ENCODE results near the gene C5orf15. TPM values are rescaled to one million over a fixed set of nuclear protein-coding genes. Genes with fewer than 3 reads are reported as not detected.

C5orf15 gene
- total RNA-seq, 1 donor from 2014 or later, result 27.2 TPM

DNA sequence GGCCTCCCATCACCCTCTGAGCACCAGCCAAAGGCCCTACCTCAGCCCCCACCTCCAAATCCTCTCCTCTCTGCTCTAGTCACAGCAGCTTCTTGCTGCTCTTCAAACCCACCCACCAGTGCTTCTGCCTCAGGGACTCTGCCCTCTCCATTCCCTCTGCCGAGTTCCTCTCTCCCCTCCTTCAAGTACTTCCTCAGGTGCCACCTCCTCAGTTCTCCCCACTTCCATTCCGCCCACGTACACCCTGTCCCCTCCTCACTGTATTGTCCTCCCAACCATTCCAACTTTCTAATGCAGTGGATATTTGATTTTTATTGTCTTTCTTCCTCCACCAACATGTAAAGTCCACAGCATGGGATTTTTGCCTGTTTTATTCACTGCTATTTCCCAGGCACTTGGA is 43.2 kb downstream of the C5orf15 start:
- DNase-seq (ENCODE audit: low read depth, low spot score), result no peak

DNA sequence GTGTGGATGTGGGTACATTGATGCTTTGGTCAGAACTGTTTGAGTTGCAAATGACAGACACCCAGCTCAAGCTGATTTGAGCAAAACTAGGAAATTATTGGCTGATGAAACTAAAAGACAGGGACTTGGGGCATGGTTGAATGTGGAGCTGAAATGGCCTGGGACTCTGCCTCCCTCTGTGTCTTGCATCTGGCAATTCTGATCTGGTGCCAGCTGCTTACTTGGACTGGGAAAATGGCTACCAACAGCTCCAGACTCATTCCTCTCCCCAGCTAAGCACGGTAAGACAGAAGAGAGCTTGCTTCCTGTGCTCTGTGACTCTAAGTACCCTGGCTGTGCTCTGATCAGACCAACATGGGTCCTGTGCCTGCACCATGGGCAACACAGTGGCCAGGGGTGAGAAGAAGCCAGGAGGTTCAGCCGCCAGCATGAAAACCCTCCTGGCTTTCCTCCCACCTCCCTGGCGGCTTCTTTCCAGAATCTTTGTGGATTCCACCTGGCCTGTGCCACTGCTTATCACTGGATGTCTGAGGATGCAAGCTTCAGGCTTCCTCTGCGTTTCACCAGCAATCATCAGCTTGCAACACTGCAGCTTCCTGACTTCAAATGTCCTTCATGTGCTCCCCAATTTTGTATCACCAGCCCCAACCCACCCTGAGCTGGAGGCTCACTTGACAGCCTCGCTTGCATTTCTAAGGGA is 44.1 kb downstream of the C5orf15 start:
- DNase-seq (ENCODE audit: low read depth, low spot score), result no peak

DNA sequence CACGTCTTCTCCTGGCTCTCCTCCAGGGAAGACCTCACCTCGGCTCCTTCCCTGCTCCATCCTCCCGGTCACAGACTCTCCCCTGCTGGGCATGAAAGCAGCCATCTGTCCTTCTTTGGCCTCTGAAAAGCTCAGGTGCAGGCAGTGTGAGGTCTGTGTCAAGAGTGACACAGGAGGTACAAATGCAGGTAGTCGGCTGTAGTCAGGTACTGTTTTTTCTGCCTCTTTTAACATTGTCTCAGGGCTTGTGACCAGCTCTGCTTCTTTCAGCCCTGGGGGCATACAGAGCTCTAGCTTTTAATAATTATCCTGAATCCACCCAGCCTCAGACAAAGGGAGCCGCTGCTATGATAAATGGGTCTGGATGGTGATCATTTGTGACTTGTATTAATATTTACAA is 46.4 kb downstream of the C5orf15 start:
- no peak for DNase-seq (ENCODE audit: low read depth, low spot score)

DNA sequence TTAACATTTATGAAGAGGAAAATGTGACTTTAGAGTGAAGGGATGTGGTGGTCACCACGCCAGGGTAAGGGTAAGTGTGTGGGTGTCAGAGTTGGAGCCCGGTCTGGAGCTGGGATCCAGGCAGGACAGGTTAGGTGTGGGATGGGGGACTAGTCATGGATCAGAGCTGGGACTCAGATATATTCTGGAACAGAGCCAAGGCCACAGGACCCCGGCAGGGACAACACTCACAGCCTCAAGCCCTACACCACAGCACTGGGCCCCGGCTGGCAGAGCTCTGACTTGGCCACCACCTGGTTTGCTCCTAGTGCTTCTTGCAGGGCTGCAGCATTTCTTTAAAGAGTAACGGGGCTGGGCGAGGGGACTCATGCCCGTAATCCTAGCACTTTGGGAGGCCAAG is 47.4 kb downstream of the C5orf15 start:
- no peak for DNase-seq (ENCODE audit: low read depth, low spot score)

DNA sequence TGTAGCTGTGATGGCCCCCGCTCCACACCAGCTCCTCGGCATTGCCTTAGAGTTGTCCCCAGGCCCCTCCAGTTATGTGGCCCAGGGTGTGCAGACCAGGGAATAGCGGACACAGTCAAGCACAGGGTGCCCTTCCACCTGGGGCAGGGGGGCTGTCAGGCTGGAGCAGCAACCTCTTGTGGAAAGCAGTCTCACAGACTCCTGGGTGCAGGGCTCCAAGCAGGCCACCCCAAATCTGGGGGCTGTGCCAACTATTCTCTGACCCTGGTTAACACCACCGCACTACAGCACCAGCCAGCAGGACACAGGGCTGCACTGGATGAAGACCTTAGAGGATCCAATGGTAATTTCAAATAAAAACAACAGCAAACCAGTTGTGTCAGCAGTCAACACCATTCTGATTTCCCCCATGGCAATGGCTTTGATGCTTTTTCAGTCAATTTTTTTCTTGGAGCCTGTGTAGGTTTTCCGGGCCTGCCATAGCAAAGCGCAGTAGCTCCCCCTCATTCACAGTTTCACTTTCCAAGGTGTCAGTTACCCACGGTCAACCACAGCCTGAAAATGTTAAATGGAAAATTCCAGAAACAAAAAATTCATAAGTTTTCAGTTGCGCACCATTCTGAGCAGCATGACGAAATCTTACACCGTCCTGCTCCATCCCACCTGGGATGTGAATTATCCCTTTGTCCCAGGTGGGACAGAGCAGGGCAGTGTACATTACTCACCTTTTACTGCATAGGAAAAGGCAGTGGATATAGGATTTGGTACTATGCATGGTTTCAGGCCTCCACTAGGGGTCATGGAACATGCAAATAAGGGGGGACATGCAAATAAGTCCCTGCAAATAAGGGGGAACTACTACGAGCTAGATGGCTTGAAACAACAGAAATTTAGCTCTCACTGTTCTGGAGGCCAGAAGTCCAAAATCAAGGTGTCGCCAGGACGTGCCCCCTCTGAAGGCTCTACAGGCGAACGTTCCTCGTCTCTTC is 49.0 kb downstream of the C5orf15 start:
- DNase-seq (ENCODE audit: low read depth, low spot score), result no peak

DNA sequence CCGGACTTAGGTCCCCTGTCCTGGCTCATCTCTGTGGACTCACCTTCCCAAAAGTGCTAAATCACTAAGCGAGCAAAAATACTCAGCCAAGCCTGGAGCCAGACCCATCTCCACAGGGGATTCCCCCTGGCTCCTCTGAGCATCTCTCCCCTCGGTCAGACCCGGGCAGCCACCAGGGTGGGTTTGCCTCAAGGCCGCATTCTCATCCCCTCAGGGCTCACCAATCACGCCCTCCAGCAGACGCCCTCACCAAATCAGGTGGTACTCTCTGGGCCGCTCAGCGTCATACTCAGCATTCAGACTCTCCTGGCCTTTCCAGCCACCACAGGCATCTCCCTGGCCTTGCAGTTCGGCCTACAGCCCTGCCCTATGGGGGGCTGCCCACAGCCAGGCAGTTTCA is 49.7 kb downstream of the C5orf15 start:
- DNase-seq (ENCODE audit: low read depth, low spot score), result no peak

DNA sequence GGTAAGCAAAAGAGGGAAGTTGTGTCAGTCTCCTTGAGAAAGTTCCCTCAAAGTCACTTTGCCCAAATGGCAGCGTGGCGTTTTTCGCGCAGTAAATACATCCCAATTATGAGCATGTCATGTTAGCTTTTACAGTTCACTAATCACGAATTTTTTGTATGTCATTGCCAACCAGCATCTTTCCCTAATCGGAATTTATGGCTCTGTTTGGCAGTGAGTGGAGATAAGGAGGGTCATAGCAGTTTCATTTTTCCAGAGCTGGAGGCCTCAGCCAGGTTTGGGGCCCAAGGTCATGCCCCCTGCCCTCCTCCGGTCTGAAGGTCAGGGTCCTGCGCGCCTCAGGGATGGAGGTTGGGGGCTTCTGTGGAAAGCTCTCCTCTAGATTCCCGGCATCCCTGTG is 50.1 kb downstream of the C5orf15 start:
- DNase-seq (ENCODE audit: low read depth, low spot score), result no peak

DNA sequence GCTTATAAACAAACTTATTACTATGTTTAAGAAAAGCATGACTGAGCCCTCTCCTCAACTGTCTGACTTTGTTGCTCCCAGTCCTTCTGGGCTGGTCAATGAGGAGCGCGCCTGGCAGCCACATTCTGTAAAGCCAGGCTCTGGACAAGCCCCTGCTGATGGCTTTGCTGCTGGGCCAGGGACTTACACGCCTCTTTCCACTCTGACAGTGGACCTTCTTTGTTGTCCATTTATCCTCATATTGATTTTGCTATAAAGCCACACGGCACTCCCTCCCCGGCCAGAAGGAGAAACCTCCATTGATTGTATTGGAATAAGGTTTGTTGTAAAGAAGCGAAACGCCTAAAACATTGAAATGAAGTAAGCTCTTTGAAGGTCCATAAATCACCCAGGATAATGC is 50.6 kb downstream of the C5orf15 start:
- DNase-seq (ENCODE audit: low read depth, low spot score), result no peak

DNA sequence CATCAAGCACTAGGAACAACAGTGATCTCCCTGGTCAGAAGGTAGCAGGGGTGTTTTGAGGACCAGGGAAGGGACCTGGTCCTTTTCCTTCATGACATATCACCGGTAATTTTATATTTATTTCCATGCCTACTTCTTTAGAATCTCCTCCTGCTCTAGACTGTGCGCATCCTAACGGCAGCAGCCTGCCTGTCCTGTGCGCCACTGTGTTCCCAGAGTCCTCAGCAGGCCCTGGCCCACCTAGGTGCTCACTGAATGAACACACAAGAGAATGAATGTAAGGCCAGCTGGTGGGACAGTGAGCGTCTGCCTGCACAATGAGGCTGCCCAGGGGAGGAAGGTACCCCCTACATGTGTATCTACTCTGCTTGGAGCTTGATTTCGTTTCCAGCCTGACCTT is 51.5 kb downstream of the C5orf15 start:
- DNase-seq (ENCODE audit: low read depth, low spot score), result no peak

DNA sequence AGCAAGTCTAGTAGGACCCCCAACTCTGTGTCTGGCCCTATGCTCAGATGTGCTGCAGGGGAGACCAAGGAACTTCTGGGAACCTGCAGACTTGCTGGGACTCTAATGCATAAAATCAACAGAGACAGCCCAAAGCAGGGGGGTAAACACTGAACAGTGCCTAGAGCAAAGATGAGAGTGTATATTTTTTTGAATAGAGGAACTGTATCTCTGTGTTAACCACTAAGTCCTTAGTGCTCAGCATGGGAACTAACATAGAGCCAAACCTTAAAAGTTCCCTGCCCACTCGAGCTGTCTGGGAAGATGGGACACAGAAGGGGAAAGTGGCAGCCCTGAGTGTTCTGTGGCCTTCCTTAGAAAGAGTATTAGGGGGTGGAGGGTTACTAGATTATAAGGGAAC is 51.9 kb downstream of the C5orf15 start:
- no peak for DNase-seq (ENCODE audit: low read depth, low spot score)

DNA sequence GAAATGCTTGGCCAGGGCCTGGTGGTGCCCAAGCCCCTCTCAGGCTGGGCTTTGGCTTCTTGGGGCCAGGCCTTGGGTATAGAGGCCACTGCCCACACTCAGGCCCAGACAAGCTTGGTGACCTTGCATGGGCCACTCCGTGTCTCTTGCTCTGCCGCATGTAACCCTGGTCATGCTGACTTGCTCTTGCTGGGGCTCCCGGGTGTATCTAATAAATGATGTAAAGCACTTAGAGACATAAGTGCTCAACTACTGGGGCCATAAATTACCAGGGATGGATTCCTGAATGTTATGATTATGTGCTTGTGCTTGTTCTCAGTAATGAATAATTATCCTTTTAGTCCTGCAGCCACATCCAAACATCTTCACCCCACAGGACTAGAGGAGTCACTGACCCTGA is 54.0 kb downstream of the C5orf15 start:
- DNase-seq (ENCODE audit: low read depth, low spot score), result no peak

DNA sequence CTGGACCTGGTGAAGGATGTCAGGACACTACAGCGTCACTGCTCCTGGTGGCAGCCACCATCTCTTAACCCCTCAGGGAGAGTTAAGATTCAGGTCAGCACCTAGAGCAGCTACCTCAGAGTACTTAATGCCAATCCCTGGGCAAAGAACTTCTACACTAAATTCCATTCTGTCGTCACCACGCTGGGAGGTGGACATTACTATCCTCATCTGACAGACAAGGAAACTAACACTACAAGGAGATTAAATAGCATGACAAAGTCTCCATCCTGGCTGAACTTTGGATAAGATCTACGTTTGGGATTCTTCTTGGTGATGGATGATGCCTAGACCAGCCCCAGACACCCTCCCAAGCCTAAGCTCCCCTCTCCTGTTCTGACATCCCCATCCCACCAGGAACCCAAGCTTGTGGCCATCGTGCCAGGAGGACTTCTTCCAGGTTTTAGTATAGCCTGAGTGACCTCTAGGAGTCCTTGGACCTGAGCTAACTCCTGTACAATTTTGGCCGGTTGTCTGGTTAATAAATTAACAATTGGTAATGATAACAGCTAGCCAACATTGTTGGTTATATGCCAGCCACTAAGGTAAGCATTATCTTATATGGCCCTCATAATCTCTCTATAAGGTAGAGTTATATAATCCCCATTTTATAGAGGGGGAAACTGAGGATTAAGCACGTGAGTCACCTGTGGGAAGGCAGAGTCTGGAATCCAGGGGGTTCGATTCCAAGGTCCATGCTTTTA is 54.8 kb downstream of the C5orf15 start:
- no peak for DNase-seq (ENCODE audit: low read depth, low spot score)

DNA sequence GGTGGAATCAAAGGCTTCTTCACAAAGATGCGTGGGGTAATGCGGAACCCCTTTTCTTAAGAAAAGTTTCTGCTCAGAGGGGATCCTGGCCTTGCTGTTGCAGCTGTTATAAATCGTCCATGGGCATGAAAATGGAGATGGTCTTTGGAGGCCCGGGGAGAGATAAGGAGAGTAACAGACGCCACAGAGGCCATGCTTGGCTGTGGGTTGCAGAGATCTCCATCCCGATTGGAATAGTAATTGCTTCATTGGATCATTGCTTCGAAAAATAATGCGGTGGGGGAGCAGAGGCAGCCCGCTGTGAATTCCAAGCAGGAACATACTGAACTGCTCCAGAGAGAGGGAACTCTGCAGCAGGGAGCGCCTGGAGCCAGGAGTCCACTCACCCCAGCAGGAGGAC is 55.5 kb downstream of the C5orf15 start:
- DNase-seq (ENCODE audit: low read depth, low spot score), result no peak

DNA sequence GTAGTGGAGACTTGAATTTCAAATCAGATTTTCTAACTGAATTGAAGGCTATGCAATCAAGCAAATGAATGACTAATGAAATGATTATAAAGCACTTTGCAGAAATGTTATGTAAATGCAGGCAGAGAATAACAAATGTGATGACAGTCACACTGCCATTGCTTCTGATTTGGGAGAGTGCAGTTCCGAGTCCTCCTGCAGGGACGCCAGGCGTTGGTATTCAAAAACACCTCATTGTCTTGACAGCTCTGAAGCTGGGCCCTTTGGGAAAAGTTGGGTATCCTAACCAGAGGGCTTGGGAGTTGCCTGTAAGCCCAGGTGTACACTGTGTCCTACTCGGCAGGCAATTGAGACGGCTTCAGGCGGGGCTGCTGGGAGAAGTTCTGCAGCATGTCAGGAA is 57.9 kb downstream of the C5orf15 start:
- no peak for DNase-seq (ENCODE audit: low read depth, low spot score)

DNA sequence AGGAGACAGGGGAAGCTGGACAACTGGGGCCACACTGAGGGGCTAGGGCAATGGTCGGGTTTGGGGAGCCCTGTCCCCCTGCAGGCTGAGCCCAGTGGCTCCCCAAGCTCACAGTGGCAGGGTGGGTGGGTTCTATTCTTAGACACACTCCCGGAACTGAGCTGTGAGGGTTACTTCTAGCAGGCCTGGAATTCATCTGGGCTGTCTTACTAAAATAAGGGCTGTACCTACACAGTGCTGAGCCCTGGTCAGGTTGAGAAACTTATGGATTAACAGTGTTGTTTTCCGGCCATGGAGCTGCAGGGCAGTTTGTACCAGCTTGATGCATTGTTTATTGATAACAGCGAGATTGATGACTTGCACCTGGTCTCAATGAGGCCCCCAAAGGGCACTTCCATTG is 58.8 kb downstream of the C5orf15 start:
- no peak for DNase-seq (ENCODE audit: low read depth, low spot score)

DNA sequence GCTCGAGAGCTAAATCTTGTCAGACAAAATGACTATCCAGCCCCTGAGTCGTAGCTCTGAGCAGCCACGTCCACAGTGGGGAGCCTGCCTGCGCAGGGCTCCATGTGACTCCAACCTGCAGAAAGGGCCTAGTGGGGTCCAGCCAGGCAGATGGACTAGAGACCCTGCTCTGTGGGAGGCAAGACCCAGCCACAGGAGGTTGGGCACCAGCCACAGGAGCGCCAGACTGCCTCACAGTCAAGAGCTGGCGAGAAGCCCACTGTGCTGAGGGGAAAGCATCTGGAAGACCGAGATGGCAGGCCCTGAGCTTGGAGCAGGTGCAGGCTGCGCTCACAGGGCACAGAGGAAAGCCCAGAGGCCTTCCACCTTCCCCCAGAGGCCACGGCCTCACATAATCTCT is 61.4 kb downstream of the C5orf15 start:
- no peak for DNase-seq (ENCODE audit: low read depth, low spot score)

DNA sequence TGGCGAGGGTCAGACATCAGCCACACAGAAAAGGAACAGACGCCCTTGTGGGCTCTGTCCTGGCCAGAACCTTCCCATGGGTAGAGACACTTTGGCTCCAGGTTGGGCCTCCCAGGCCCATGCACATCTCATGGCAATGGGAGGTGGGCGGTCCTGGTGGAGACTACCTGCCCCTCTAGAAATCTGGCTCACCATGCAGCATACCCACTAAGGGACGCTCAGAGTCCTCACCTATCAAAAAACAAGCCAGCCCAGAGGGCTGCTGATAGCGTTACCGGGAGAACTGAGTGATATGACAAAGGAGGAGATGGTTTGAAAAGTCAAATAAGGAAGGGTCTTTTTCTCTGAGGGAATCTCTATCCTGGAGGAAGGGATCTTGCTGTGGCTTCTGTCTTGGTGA is 62.1 kb downstream of the C5orf15 start:
- DNase-seq (ENCODE audit: low read depth, low spot score), result no peak

Other genes with a start within 250 kb of the C5orf15 start
- gene VDAC1, start 36.4 kb upstream of the C5orf15 start, total RNA-seq, result 402 and 454 TPM in 2 replicates
- gene TCF7, start 146.1 kb upstream of the C5orf15 start, total RNA-seq, result 0.07 and 0.26 TPM in 2 replicates
- gene SKP1, start 208.3 kb upstream of the C5orf15 start, total RNA-seq, result 248 and 304 TPM in 2 replicates

Data from pulmonary artery endothelial cell (primary cell).